Astrocyte of the cerebellum (primary cell): ENCODE measurements around the gene SH3PXD2B.

ENCODE experiments used
- DNase-seq: peaks from one replicate; pipeline ENCODE4 v3.0.0-alpha.2; 2011; ENCODE audit warnings: low read depth
- H3K4me3 ChIP-seq: 2 replicates; pipeline ENCODE4 v1.5.1; 2011; ENCODE audit warnings: mild to moderate bottlenecking, low read depth, low read length, moderate library complexity
- in situ Hi-C: cut with HindIII; loops from 2 replicates; pipeline ENCODE4 v1.10.0; 2017; ENCODE audit warnings: low sequenced_read_pairs
- TF ChIP-seq, protein P1 (sequence below): IDR thresholded peaks from 2 replicates; pipeline ENCODE4 v1.5.1; 2012; ENCODE audit warnings: low read length, low read depth, moderate library complexity, mild to moderate bottlenecking; ENCODE audit errors: missing control alignments

Gene SH3PXD2B

DNA sequence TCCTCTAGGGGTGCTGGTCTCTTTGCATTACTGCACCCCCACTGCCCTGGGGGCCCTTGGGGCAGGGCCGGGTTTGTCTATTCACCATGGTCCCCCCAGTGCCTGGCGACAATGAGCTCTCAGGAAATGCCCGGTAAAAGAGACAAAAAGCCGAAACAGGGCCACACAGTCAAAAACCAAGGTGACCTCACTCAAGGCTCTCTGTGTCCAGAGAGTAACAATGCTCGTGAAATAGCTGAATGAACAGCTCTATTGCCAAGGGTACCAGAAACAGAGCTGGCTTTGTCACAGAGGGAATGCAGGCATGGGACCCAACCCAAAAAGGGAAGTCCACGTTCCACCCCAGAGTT lies 16.0 kb downstream of the SH3PXD2B start:
- no peak overlapping the region for H3K4me3 ChIP-seq
- TF ChIP-seq, protein P1, sequence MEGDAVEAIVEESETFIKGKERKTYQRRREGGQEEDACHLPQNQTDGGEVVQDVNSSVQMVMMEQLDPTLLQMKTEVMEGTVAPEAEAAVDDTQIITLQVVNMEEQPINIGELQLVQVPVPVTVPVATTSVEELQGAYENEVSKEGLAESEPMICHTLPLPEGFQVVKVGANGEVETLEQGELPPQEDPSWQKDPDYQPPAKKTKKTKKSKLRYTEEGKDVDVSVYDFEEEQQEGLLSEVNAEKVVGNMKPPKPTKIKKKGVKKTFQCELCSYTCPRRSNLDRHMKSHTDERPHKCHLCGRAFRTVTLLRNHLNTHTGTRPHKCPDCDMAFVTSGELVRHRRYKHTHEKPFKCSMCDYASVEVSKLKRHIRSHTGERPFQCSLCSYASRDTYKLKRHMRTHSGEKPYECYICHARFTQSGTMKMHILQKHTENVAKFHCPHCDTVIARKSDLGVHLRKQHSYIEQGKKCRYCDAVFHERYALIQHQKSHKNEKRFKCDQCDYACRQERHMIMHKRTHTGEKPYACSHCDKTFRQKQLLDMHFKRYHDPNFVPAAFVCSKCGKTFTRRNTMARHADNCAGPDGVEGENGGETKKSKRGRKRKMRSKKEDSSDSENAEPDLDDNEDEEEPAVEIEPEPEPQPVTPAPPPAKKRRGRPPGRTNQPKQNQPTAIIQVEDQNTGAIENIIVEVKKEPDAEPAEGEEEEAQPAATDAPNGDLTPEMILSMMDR = no peak
- no peak for DNase-seq
- in situ Hi-C loops = no loop called here

DNA sequence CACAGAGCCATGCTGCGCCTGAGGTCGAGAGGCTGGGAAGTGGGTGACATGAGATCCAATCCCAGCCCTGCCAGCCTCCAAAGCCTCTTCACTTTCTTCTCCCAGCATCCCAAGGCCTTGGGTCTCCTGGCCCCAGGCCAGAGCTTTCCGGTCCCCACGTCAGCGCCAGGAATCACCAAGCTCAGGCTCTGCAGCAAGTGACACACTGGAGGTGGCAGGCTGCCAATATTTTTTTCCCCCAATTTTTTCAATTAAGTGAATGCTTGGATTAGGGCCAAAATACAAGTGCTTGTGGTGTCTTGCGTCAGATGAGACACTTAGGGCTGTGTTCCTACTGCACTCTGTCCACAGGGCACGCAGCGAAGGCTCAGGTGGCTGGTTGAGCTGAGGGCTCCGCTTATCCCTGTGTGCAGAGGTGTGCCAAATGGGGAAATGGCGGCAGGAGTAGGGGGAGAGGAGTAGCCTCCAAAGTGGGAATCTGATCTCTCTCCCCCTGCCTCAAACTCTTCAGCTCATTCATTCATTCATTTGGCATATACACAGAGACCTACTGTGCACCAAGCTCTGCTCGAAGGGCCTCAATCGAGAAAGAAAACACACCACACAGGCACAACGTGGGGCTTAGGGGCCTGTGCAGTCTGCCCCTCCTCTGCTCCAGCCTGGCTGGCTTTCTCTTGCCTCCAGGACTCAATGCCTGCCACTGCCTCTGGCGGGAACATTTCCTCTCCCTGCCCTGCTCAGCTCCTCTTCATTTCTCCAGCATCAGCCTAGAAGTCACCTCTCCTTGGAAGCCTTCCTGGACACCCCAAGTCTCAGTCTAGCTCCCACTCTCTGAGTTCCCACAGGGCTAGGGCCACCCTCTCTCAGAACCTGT lies 16.6 kb downstream of the SH3PXD2B start:
- no peak for DNase-seq
- TF ChIP-seq, protein P1 = no peak
- H3K4me3 ChIP-seq = no peak overlapping the region
- in situ Hi-C loops = no loop called here

DNA sequence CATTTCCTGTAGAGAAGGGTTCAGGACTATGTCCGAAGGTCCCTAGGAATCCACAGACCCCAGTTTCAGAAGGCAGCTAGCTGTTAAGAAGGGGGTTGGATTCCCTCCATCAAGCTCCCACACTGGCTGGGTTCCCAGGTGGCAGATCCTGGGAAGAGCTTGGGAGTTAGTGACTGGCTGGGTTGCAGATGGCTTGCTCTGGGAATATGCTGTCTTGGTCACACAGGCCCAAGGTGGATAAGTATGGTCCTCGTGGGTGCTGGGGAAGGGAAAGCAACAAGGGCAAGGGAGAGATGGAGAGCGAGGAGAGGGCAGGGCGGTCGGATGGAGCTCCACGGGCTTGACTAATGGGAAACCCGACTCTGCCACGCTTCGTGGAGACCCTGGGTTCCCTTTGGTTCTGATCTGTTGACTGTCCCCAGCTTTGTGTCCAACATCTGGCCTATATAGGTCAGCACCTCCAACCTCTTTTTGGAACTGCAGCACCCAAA lies 17.4 kb downstream of the SH3PXD2B start:
- in situ Hi-C loops = no loop called here
- DNase-seq = no peak
- H3K4me3 ChIP-seq = no peak overlapping the region
- TF ChIP-seq, protein P1 = no peak

DNA sequence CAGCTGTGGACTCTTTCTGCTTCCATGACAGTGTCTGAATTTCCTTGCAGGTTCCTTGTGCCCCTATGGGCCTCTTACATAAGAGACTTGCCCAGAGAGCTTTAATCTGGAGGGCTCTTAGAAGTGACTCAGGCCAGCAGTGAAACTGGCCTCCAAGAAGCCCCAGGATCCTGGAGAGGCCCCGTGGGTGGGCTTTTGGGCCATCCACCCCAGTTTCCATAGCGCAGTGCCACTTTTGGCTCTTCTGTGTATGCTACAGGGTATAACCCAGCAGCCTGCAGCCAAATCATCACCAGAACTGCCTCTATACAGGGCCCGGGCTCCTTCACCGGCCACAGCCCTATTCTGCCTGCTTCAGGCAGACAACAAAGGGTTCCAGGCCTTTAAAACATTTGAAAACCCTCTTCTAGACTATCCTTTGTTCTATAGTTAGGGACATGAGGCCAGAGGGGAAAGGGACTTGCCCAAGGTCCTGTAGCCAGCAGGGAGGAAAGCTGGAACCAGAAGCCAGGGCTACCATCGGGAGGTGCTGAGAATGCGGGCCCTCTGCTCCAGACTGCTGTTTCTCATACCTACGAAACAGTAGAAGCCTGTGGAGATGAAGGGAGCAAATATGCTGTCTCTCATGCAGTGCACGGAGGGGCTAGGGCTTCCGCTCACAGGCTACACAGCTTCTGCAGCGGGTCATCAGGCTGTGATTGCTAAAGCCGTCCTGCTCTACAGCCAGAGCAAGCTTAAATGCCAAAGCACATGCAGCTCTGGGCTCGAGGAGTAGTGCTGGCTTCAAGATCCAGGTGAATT lies 18.0 kb downstream of the SH3PXD2B start:
- TF ChIP-seq, protein P1 = no peak

DNA sequence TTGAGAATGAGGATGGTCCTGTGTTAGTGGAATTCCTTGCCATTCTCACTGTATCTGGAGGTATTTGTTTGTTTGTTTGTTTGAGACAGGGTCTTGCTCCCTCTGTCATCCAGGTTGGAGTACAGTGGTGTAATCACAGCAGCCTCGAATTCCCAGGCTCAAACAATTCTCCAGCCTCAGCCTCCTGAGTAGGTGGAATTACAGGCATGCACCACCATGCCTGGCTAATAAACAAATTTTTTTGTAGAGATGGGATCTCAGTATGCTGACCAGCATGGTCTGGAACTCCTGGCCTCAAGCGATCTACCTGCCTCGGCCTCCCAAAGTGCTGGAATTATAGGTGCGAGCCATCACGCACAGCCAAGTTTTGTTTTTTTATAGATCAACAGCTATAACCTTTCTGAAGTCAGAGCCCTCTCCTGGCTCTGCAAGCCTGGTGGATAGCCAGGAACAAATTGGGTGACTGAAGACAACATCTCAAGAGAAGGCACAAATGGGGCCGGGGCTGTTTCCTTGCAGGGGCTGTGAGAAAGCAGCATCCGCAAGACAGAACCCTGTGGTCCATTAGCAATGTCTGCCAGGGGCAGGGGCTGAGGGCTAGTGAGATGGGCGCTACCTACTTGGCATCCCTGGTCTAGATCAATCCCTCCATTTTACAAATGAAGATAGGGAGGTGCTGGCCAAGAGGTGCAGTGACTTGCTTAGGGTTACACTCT lies 18.8 kb downstream of the SH3PXD2B start:
- TF ChIP-seq, protein P1 = no peak
- no peak overlapping the region for H3K4me3 ChIP-seq
- in situ Hi-C loops = no loop called here
- no peak for DNase-seq

More for the DNA sequence above, 18.0 kb downstream of the SH3PXD2B start:
- in situ Hi-C loops = no loop called here
- no peak for DNase-seq
- no peak overlapping the region for H3K4me3 ChIP-seq

DNA sequence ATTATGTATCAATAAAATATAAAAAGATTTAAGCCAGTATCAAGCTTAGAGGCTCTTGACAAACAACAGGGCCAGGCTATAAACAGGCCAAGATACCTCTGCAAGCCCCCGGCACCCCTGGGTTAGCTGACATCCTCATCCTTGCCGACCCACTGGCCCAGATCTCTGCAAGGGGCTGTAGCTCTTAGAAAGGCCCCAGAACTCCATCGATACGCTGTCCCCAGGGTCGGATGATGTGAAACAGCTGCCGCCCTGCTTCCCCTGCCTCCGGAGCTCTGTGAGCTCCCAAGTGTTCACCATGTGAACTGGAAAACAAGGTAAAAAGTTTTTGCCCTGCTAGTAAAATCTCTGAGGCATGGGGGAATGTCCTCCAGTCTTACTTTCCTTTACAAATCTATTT lies 20.1 kb downstream of the SH3PXD2B start:
- no peak for DNase-seq
- in situ Hi-C loops = no loop called here
- H3K4me3 ChIP-seq = no peak overlapping the region
- TF ChIP-seq, protein P1 = no peak
